HG02943 (cell line): ENCODE results near the gene TREM1.
"Not testable (repeated sequence)": the region's sequence is repeated elsewhere in the genome, so short reads cannot be mapped to it uniquely, and the experiment has no call there.

Experiments
- ATAC-seq: cut with Tn5 transposase; IDR thresholded peaks from one replicate; pipeline ENCODE4 v1.9.1; 2021; ENCODE audit warnings: mild to moderate bottlenecking, low read depth, moderate library complexity; ENCODE audit not compliant: unreplicated experiment

The TREM1 gene

DNA sequence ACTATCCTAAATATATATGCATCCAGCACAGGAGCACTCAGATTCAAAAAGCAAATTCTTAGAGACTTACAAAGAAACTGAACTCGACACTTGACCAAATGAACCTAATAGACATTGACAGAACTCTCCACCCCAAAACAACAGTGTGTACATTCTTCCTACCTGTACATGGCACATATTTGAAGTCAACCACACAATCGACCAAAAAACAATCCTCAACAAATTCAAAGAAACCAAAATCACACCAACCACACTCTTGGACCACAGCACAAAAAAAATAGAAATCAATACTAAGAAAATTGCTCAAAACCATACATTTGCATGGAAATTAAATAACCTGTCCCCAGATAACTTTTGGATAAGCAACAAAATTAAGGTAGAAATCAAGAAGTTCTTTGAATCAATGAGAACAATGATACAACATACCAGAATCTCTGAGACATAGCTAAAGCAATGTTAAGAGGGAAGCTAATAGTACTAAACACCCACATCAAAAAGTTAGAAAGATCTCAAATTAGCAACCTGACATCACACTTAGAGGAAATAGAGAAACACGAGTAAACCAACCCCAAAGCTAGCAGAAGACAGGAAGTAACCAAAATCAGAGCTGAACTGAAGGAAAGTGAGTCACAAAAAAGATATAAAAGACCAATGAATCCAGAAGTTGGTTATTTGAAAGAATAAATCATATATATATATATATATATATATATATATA lies 12.5 kb upstream of the TREM1 start:
- ATAC-seq: no peak

- not testable (repeated sequence) for ATAC-seq
Observed at GRCh38 chr6:41297248-41297647, 10.8 kb upstream of the TREM1 start.

DNA sequence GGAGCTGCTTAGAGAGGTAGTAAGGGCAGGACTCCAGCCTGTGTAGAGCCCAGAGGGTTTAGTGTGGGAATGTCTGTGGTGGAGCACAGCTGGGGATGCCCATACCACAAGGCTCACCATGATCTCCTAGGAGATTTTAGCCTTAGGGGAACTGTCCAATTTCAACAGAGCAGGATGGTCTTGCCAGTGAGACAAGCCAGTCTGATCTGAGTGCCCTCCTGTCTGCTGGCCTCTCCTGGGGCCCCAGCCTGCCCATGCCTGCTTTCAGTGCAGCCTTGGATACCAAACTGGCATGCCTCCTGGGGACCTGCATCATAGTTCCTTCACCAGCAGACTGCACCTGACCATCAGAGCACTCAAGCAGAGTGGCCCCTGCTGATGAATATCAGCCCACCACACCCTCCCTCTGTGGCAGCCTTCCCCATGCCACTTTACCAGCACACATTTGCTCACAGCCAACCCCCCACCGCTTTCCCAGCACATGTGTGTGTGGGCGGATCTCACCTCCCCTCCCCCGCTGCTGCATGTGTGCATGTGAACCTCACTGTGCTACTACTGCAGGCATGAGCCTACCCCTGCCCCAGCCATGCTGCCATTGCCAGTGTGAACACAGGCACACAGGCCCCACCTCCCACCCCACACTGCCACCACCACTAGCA lies 7.9 kb upstream of the TREM1 start:
- ATAC-seq: no peak

DNA sequence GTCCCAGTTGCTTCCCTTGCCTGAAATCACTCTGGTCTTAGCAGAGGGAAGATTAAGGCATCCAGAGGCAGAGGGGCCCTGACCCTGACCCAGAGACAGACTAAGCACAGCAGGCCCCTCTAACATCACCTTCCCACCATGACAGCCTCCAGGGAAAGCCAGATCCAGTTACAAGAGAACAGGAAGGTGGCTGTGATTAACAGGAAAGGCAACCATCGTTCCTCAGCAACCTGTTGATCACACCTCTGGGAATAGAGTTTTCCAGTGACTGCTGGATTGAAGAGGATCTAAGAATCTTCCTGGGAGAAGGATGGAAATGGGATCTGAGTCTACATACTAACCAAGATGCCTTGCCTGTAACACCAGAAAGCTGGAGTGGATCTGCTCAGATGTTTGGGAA lies 5.2 kb upstream of the TREM1 start:
- no peak for ATAC-seq

DNA sequence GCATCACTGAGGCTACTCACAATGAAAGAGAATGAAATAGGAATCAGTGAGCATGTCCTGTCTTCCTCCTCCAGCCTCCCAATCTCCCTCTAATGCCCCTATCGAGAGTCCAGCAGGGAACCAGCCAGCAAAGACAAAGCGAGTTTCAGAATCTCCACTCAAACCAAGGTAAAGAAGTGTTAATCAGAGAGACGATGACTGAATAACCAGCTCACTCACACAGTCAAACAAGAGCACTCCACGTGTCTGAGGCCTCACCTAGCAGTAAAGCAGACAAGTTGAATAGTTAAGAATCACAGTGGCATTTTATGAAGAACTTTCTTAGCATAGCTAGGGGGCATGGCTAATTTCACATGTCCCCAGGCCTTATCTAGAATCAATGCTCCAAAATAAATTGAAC lies 3.3 kb upstream of the TREM1 start:
- no peak for ATAC-seq

DNA sequence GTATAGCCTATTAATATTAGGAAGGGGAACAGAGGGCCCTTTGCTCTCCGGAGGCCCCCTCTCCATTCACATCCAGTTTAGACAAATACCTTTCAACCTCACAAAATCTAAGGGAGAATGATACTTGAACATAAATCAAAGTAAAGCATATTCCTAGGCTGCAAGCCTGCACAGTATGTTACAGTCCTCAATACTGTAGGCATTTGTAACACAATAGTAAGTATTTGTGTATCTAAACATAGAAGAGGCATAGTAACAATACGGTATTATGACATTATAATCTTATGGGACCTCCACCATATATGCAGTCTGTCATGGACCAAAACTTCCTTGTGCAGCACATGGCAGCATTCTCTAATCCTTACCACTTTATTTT lies 2.3 kb upstream of the TREM1 start:
- ATAC-seq: no peak

DNA sequence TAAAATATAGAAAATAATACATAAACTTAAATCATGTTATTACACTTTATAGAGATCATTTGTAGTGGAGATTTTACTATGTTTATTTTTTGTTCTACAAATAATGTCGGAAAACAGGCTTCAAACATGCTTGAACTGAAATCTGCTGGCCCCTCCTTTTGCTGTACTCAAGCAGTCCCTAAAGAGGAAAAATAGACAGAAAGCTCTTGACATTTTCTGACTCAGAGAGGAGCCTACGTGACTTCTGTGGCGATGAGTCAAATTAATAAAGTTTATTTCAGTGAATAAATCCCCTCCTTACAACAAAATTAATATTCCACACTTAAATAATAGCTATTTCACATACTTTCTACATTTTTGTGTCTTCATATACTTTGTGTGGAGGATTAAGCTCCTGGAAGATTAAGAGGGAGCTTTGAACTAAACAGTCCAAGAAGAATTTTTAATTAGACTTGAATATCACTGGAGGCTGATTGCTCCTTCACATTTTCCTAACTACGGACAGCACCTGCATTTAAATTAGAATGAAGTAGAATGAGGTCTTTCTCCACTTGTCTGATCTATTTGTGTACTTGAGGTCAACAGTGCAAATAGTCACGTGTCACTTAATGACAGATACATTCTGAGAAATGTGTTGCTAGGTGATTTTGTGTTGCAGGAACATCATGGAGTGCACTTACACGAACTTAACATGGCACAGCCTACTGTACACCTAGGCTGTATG lies 1.7 kb upstream of the TREM1 start:
- no peak for ATAC-seq

- no peak for ATAC-seq
Observed at GRCh38 chr6:41284726-41285125, 1.8 kb downstream of the TREM1 start.

GRCh38 chr6:41283600-41283999 lies 2.9 kb downstream of the TREM1 start:
- ATAC-seq: no peak

DNA sequence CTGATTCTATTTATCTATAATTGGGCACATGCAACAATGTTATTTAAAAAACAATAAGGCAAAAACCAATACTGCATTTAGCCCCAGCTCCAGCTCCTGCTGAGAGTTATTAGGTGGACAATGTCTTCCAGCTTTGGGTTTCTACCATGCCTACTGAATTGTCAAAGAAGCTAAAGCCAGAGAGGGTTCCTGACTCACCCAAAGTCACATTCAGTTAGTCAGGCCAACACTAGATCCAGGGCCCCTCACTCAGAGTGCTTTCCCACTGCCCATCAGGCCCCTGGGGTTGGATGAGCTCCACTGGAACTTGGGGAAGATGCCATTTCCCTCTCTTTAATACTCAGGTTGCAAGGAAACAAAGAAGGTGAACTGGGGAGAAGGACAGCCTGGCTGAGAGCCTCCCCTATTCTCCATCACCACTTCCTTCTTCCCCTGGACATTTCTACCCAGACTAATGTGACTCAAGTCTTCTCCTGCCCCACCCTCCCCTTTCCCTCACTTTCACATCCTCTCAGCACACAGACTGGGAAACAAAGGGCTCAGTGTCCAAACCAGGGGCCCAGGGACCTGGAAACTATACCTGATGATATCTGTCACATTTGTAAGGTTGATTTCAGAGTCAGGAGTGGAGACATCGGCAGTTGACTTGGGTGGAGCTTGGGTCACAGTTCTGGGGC lies 6.0 kb downstream of the TREM1 start:
- no peak for ATAC-seq

DNA sequence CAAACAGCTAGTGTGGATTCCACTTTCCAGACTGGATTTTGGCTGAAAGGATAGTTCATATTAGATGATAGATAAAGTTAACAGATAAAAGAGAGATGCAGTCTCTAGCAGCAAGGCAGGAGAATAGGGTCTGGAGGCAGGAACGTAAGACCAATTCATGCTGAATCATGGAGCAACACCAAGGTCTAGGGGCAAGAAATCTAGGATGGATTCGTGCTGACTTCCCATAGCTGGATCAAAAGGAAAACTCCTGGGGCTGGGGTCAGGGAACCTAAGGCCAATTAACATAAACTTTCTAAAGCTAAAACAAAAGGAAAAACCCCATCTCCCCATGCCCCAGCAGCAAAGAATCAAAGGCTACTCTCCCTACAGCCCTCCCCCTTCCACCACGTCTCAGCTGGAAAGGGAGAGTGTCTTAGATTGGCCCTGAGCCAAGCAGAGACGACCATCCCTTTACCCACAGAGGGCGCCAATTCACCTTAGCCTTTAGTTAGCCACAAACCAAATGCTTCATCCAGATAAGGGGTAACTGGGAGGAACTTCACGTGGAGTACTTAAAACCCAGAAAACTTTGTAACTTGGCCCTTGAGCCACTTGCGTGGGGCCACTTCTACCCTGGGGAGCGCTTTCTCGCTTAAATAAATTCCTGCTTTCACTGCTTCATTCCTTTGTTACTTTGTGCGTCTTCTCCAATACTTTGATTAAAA lies 7.6 kb downstream of the TREM1 start:
- ATAC-seq: no peak

GRCh38 chr6:41277605-41278004 lies 8.9 kb downstream of the TREM1 start:
- ATAC-seq: no peak

DNA sequence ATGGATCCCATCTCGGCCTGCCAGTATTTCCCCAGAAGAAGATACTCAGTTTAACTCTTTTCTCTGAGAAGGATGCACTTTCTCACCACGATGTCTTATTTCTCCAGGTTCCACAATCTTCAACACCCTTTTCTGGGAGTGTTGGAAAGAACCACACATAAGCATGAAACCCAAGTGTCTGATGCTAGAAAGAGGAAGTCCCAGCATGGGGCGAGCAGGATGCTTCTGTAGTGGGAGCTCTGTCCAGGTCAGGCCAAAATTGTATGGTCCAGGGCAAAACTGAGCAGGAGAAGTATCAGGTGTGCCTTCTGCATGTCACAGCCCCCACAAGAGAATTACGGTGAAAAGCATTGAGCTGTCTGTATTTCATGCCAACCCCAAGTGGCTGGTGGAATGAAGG lies 11.0 kb downstream of the TREM1 start:
- ATAC-seq: no peak

DNA sequence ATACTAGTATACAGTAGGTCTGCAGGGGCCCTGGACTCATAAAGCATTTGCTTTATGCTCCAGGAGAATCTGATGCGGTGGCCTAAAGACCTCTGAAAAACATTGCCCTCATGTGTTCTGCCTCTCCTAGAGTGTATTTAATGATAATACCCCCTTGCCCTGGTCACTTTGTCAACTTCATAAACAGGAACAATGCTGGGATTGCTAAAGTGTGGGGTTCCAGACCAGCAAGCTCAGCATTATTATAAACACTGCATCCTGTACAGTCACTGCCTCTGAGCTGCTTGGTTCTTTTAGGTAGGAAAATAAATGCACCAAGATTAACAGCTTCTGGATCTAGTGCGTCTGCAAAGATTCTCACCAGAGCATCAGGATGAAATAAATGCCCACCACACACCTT lies 12.2 kb downstream of the TREM1 start:
- ATAC-seq: no peak

- no peak for ATAC-seq
Observed at GRCh38 chr6:41273714-41274113, 12.8 kb downstream of the TREM1 start.

DNA sequence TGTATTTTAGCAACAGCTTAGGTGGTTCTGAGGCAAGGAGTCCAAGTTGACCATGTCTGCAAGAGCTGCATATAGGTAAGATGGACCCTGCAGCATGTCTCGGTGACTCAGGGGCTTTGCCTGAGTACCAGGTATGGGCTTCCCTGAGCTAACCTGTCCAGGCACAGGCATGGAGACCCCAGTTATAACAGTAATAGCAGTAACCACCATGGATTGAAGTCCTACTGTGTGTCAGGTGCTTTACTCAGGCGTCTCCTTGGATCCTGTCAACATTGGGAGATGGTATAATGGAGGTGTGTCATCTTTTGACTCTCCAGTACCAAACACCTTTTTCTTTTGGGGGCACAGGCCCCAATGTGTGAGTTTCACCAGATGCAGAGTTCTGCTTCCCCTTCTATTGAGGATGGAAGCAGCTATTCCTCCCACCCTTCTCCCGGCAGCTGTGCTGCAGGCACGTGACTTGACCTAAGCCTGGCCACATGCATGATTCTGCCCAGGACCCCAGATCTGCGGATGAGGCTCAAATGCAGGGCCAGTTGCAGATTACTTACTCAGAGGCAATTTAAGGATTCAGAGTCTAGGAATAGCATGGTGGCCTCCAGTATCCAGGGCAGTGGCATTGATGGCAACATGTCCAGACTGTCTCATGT lies 13.8 kb downstream of the TREM1 start:
- ATAC-seq: no peak

DNA sequence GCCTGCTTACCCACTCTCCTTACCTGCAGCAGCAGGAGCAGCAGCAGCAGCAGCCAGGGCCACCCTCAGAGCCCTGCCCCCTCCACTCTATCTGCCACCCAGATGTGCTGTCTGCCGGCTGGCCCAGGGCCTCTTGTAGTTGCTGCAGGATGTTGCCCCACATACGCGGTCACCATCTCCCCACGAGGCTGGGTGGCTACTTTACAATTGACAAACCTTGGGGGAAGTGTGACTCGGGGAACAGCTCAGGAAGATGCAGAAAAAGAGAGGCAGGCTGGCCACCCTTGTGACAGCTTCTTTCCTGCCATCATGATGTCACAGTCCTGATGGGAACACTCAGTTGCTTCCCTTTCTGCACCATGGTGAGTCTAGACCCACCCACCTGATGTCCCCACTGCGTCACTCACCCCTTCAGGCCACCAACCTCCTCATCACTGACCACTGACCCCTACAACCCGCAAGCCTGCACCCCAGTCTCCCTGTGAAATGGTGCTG lies 14.5 kb downstream of the TREM1 start:
- no peak for ATAC-seq

- no peak for ATAC-seq
Observed at GRCh38 chr6:41269716-41270115, 16.8 kb downstream of the TREM1 start.

DNA sequence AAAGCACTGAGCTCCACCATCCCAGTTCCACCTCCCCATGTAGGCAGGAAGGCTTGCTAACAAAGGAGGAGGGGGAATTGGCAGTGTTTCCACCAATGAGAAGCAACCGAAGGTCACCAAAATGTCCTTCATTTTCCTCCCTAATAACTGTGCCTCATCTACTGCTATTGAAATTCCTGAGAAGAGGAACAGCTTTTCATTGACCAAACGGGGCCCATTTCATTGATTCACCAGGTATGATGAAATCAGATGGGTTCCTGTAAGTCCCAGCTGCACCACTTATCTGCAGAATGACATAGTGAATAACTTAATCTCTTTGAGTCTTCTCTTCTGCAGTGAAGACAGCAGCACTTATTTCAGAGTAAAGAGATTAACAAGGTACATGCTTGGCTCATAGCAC lies 17.3 kb downstream of the TREM1 start:
- no peak for ATAC-seq

GRCh38 chr6:41268478-41268877 lies 18.0 kb downstream of the TREM1 start:
- no peak for ATAC-seq
